Measurements from ENCODE around the gene NDUFS7. TPM values are rescaled to one million over a fixed set of nuclear protein-coding genes. Genes with fewer than 3 reads are reported as not detected.

Gene NDUFS7
- total RNA-seq, 1 donor from 2014 or later, result 109 TPM

GRCh38 chr19:1364070-1364704 is 19.5 kb upstream of the NDUFS7 start:
- intact Hi-C loops (cut with micrococcal nuclease), result no loop called here

DNA sequence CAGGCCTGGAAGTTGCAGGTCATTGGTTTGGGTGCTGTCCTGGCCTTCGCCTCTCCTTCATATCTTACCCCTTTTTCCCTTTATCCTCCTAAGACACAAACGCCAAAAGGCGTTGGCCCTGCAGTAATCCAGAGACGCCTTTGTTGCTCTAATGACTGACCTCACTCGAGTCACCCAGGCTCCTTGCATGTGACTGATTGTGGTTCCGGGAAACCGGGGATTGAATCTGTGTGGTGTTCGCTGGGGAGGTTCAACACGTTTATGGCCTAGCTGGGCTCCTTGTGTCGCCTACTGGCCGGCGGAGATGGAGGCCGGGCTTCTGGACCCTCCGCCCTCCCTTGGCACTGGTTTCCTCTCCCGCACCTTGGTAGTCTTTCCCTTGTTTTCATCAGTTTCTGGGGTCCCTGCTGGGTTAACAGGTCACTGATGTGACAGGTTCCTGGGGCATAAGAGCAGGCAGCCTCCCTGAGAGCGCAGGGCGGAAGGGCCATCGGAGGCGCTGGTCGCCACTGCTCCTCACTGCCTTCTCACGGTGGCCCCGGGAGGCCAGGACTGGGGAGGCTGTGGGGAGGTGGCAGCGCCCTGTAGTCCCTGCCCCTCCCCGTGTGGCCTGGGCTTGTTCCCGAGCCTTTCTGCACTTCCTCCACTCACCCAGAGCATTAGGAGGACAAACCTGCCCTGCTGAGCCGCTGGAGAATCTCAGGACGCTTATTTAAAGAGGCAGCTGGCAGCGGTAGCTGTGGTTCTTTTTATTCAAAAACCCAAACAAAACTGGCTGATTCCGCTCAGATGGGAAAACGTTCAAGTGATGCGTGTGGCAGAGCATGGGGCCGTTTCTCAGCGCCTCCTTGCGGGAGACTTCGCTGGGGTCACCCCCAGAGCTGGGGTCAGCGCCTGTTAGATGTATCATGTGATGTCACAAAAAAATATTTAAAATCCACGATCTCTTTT is 18.1 kb upstream of the NDUFS7 start:
- intact Hi-C loops (cut with micrococcal nuclease), result no loop called here

DNA sequence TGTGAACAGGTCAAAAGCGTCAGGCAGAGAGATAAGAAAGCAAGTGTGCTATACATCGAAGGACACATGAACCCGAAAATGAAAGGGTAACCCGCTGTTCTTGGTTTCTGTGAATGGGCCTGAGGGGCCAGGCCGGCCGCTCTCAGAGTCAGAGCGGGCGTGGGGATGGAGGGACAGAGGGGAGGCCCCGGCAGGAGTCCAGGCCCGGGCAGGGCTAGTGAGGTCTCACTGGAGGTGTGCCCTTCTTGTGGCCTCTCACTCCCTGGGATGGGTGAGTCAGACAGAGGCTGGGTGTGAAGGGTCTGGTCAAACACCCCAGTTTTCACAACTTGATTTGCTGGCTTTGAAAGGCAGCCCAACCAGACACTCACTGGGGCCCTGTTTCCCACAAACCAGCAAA is 17.4 kb upstream of the NDUFS7 start:
- intact Hi-C loops (cut with micrococcal nuclease), result no loop called here

- intact Hi-C loops (cut with micrococcal nuclease), result no loop called here
These were observed 16.5 kb upstream of the NDUFS7 start for GRCh38 chr19:1366899-1367870.

DNA sequence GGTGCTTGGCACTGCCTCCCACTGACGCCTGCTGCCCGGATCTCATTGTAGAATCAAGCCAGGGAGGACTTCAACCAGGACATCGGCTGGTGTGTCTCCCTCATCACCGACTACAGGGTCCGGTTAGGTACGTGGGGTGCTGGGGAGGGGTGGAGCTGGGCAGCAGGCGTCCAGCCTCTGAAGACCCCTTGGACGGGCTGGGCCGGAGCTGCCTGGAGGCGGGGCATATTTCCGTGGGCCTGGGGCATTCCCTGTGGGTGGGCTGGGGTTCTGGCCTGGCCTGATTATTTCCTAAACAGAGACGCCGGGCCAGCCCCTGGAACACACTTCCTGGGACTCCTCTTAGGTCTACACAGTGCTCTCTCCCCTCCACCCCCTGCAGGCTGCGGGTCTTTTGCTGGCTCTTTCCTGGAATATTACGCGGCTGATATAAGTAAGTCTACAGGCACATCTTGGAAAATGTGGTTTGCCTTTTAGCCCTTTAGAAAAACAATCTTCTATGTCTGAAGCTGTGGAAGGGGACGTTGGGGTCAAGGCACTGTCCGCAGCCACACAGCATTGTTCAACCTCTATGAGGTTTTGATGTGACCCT is 14.4 kb upstream of the NDUFS7 start:
- intact Hi-C loops (cut with micrococcal nuclease), result no loop called here

DNA sequence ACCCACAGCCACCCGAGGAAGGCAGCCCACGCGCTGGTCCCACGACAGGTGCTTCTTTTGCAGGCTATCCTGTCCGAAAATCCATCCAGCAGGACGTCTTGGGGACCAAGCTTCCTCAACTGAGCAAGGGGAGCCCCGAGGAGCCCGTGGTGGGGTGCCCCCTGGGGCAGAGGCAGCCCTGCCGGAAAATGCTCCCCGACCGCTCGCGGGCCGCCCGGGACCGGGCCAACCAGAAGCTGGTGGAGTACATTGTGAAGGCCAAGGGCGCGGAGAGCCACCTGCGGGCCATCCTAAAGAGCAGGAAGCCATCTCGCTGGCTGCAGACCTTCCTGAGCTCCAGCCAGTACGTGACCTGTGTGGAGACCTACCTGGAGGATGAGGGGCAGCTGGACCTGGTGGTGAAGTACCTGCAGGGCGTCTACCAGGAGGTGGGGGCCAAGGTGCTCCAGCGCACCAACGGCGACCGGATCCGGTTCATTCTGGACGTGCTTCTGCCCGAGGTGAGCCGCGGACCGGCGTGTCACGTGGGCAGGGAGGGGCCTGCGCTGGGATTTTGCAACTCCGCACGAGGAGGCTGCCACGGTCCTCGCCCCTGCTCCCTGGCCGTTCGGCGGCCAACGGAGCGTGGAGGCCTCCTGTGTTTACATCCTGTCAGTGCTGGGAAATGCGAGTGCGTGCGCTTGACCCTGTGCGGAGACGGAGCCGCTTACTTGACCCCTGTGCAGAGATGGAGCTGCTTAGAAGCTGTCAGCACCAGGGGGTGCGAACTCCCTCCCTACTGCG is 12.9 kb upstream of the NDUFS7 start:
- intact Hi-C loops (cut with micrococcal nuclease), result no loop called here

- intact Hi-C loops (cut with micrococcal nuclease), result no loop called here
These were observed 10.6 kb upstream of the NDUFS7 start for GRCh38 chr19:1373042-1373533.

- intact Hi-C loops (cut with micrococcal nuclease), result no loop called here
These were observed 10.0 kb upstream of the NDUFS7 start for GRCh38 chr19:1373534-1374249.

DNA sequence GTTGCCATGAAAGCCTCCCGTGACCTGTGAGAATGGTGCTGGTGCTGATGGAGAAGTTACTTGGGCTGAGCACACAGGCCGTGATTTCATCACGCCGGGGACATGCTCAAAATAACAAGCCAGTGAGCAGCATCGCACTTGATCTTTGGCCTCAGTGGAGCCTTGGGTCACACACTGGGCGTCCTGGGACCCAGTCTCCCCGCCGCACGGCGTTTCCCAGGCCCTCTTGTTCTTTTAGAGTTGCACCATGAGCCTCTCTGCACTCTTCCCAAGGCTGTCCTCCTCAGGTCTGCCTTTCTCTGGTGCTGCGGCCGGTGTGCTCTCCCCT is 9.5 kb upstream of the NDUFS7 start:
- intact Hi-C loops (cut with micrococcal nuclease), result no loop called here

DNA sequence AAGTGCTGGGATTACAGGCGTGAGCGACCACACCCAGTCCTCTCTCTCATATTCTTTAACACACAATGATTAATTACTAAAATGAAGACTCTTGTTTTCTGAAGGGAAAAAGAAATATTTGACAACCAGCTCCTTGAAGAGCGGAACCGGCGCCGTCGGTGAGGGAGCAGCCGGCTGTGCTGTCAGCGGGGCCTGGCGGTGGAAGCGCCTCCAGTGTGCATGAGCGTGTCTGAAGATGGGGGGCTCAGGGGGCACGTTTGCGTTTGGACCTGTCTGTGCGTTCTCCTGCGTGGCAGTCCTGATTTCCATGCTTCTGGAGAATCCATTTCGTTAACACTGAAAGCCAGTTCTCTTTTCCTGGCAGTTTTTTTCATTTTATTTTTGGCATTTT is 7.3 kb upstream of the NDUFS7 start:
- intact Hi-C loops (cut with micrococcal nuclease), result no loop called here

GRCh38 chr19:1377176-1377964 is 6.3 kb upstream of the NDUFS7 start:
- intact Hi-C loops (cut with micrococcal nuclease), result no loop called here

DNA sequence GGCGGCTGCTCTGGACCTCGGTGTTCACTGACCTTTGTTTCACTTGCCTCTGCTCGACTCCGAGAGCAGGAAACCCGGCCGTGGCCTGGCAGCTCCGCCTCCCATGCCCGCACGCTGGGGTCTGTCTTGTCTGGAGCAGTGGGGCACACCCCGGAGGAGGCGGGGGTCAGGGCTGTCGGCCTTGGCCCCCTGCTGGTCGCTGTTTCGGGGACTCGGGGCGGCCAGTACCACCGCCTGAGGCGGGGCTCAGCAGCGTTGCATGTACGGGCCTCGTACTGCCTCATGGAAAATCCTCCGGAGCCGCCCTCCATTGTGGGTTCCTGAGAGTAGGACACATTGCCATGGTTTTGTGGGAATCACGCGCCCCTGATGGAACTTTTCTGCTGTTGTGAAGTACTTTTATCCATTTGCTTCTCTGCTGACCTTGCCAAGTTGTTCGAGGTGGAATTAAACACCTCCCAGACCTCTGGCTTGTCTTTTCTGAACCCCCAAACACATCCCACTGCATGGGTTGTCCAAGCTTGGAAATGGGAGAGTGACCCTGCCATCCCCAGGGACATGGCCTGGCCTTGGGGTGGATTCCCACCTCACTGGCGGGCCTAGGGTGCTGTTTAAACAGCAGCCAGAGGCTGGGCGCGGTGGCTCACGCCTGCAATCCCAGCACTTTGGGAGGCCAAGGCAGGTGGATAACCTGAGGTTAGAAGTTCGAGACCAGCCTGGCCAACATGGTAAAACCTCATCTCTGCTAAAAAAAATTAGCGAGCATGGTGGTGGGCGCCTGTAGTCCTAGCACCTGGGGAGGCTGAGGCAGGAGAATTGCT is 5.5 kb upstream of the NDUFS7 start:
- intact Hi-C loops (cut with micrococcal nuclease), result no loop called here

DNA sequence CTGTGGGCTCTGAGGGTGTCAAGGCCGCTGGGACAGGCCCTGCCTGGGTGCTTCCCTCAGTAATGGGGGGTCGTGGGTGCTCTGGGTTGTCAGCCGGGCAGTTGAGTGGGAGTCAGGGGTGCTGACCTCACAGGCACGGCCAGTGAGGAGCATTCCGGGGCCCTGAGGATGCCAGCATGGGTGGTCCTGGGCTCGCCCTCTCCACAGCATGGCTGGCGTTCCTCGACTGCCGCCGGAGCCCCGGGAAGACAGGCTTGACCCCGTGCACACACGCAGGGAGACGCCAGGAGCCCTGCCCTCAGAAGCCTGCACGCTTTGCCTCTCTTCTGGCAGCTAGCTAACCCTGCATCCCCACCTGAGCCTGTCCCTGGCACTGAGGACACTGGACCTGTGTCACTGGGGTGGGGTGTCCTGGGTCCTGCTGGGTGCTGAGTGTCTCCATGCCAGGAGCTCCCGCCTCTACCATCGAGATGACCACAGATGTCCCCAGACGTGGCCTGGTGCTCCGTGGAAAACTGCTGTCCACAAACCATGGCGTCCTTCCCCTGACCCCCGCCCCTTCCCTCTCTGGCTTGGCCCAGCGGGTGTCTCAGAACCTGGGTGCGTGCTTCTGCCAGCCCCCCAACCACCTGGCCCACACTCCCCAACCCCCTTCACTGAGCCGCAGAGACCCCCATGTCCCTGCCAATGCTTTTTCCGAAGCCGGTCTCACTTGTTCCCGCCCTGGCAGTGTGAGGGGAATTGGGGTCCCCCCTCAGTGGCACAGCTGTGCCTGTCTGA is 4.4 kb upstream of the NDUFS7 start:
- intact Hi-C loops (cut with micrococcal nuclease), result no loop called here

- intact Hi-C loops (cut with micrococcal nuclease), result loop anchor here (5.0 kb wide), 1 partner anchor 248 kb away; no protein-coding TSS in a partner anchor
These were observed 3.7 kb upstream of the NDUFS7 start for GRCh38 chr19:1379961-1380489.

DNA sequence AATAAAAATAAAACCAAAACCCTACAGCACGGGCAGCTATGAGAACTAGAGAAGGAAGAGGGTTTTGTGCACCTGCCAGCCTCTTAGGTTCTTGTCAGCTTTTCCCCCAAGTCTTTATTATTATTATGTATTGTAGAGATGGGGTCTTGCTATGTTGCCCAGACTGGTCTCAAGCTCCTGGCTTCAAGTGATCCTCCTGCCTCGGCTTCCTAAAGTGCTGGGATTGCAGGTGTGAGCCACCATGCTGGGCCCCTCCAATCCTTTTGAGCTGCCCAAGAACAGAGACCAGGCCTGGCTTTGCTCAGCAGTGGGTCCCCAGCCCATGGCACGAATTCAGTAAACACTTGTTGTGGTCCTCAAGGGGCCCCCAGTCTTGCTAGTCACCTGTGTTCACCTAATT is 1.5 kb upstream of the NDUFS7 start:
- intact Hi-C loops (cut with micrococcal nuclease), result loop anchor here (5.0 kb wide), 1 partner anchor 250 kb away; no protein-coding TSS in a partner anchor

- intact Hi-C loops (cut with micrococcal nuclease), result loop anchor here (1.0 to 5.0 kb wide), 5 partner anchors 24 to 251 kb away; partner anchors contain the start of genes DAZAP1, FAM174C and RPS15
These were observed 743 bp upstream of the NDUFS7 start for GRCh38 chr19:1383017-1383311.

- intact Hi-C loops (cut with micrococcal nuclease), result loop anchor here (5.0 kb wide), 1 partner anchor 252 kb away; no protein-coding TSS in a partner anchor
These were observed 367 bp downstream of the NDUFS7 start for GRCh38 chr19:1384085-1384462.

Measured in T-helper 1 cell treated with Interleukin-12 subunit alpha and Interleukin-12 subunit beta and Interleukin-4 antibody, amounts not matched to agents 30 ng/mL and 1 ng/mL, for 36 hours (primary cell).